Neutrophil (primary cell): Measurements from ENCODE around the gene PIAS4.
A peak's percentile ranks its signal among the peaks of the same experiment; 100 is the strongest.

Experiments used
- H3K27ac ChIP-seq: fragments of 200-600 bp; sonication (generic); 2 replicates; pipeline ENCODE4 v1.5.1; 2016; ENCODE audit warnings: mild to moderate bottlenecking, moderate library complexity
- H3K27me3 ChIP-seq: fragments of 200-600 bp; sonication (generic); 2 replicates; pipeline ENCODE4 v1.6.0; 2016; ENCODE audit warnings: mild to moderate bottlenecking
- H3K36me3 ChIP-seq: fragments of 200-600 bp; sonication (generic); 2 replicates; pipeline ENCODE4 v1.5.1; 2017
- H3K4me1 ChIP-seq, 2 experiments: fragments of 200-600 bp in 1 of 2; sonication (generic) in 1 of 2; 1 replicate in 1 of 2; 2 replicates in 1 of 2; pipeline versions ENCODE4 v1.5.1 to v1.6.1; 2013 to 2016; ENCODE audit warnings: low read depth in 1 of 2, low read length in 1 of 2, mild to moderate bottlenecking in 1 of 2, moderate library complexity in 1 of 2; ENCODE audit not compliant: control insufficient read depth in 1 of 2, insufficient read depth in 1 of 2
- H3K4me3 ChIP-seq, 2 experiments: fragments of 200-600 bp in 1 of 2; sonication (generic) in 1 of 2; 1 replicate in 1 of 2; 2 replicates in 1 of 2; pipeline ENCODE4 v1.5.1; 2013 to 2016; ENCODE audit warnings: low read depth in 1 of 2, low read length in 1 of 2, mild to moderate bottlenecking in 1 of 2, moderate library complexity in 1 of 2
- H3K9me3 ChIP-seq: fragments of 200-600 bp; sonication (generic); 2 replicates; pipeline ENCODE4 v1.5.1; 2016
- CTCF ChIP-seq: fragments of 200-600 bp; sonication (generic); IDR thresholded peaks from 2 replicates; pipeline ENCODE4 v1.5.1; 2016; ENCODE audit warnings: antibody characterized with exemption

The PIAS4 gene

DNA sequence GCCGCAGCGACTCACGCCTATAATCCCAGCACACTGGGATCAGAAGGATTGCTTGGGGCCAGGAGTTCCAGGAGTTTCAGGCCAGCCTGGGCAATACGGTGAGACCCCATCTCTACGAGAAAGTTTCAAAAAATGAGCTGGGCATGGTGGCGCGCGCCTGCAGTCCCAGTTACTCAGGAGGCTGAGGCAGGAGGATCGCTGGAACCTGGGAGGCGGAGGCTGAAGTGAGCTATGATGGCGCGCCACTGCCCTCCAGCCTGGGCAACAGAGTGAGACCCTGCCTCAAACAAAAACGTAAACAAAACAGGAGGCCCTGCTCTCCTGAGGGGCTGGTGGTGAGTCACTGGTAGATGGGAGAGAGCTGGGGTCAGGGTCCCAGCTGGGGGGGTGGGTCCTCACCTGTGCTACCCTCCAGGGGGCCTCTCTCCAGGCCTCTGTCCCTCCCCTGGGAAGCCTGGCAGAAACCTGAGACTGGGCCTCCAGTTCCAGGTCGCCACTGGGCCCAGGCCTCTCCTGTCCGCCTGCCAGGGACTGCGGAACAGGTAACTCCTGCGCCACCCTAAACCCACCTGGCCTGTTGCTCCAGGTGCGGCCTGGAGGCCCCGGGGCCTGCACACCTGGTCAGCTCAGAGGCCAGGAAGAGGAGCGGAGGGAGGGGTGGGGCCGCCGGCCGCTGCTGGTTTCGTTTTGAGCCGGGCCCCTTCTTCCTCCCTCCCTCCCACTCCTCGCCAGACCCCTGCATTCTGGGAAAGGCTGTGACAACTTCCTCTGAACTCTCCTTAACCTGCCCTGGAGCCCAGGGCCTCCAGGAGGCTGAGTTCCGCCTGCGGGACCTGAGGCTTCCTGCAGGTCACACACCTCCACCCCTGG is 76.4 kb downstream of the PIAS4 start:
- Histone ChIP-seq H3K4me1 (peaks cover 28 to 47% of the 10 kb centered on the region in 2 experiments), H3K36me3 (no peaks in the 10 kb centered on the region), H3K4me3 (peak overlapping the region; percentile 51 to 53), H3K9me3 (no peaks in the 10 kb centered on the region), H3K27me3 (no peaks in the 10 kb centered on the region), H3K27ac (peak overlapping the region; percentile 76)
- no peak for TF ChIP-seq CTCF

- no peak for TF ChIP-seq CTCF
- Histone ChIP-seq H3K4me3 (peak overlapping the region; percentile 51 to 53), H3K27me3 (no peaks in the 10 kb centered on the region), H3K36me3 (peaks cover under 1% of the 10 kb centered on the region), H3K27ac (peak overlapping the region; percentile 76), H3K9me3 (no peaks in the 10 kb centered on the region), H3K4me1 (peaks cover 34 to 53% of the 10 kb centered on the region in 2 experiments)
Measured at GRCh38 chr19:4084547-4084877, 77.0 kb downstream of the PIAS4 start.

DNA sequence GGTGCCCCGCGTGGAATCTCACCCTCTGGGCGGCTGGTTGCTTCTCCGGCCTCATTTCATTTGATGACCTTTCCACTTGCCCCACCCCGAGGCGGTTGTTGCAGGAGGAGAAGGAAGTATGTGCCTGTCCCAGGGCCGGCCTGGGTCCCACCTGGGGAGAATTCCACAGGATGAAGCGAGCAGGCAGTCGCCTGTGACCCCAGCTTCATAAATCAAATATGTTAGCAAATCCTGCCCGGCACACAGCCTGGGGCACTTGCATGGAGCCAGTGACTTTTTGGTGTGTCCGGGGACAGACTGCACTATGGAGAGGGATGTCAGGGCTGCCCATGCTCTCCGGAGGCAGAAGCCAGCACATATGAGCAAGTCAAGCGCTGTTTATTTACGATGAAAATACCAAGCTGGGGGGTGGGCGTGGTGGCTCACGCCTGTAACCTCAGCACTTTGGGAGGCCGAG is 78.9 kb downstream of the PIAS4 start:
- Histone ChIP-seq H3K4me3 (no peak overlapping the region), H3K36me3 (peaks cover 17% of the 10 kb centered on the region), H3K9me3 (no peaks in the 10 kb centered on the region), H3K4me1 (peaks cover 38 to 55% of the 10 kb centered on the region in 2 experiments), H3K27ac (no peak overlapping the region), H3K27me3 (no peaks in the 10 kb centered on the region)
- no peak for TF ChIP-seq CTCF

GRCh38 chr19:4087787-4088679 is 80.5 kb downstream of the PIAS4 start:
- Histone ChIP-seq H3K4me1 (peaks cover 31 to 42% of the 10 kb centered on the region in 2 experiments), H3K4me3 (no peak overlapping the region), H3K27ac (peak overlapping the region; percentile 20), H3K9me3 (no peaks in the 10 kb centered on the region), H3K27me3 (no peaks in the 10 kb centered on the region), H3K36me3 (peaks cover 33% of the 10 kb centered on the region)
- TF ChIP-seq CTCF, result no peak

DNA sequence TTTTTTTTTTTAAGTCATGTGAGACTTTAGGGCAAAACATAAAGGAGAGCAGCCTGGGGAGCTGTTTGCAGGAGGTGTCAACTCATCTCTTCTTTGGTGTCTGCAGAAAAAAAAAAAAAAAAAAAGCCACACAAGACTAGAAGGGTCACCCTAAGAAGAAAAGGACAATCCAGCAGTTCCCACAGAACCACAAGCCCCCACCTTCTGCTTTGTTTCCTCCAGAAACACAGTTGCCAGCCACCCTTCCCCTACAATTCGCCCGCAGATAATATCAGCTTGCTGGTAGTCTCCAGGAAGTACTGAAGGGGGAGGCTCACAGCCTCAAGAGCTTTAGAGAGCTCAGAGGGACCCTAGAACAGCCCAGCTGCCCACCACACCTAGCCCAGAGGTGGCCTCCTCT is 81.4 kb downstream of the PIAS4 start:
- H3K36me3 ChIP-seq, result peaks cover 43% of the 10 kb centered on the region
- H3K27ac ChIP-seq, result peak overlapping the region; percentile 94
- peaks cover 25 to 33% of the 10 kb centered on the region in 2 experiments for H3K4me1 ChIP-seq

More for the DNA sequence above, 81.4 kb downstream of the PIAS4 start:
- Histone ChIP-seq H3K9me3 (no peaks in the 10 kb centered on the region), H3K27me3 (no peaks in the 10 kb centered on the region), H3K4me3 (peak overlapping the region; percentile 74 to 79)
- TF ChIP-seq CTCF, result no peak
